GM23338 (cell line): ENCODE measurements around the gene LPCAT4. TPM values are rescaled to one million over a fixed set of nuclear protein-coding genes. Genes with fewer than 3 reads are reported as not detected.

Experiments
- ATAC-seq: fragments of 200-7000 bp; cut with Tn5 transposase; 3 replicates; pipeline ENCODE4 v1.9.1; 2020
- DNase-seq: peaks from one replicate; pipeline ENCODE4 v3.0.0-alpha.2; 2015; ENCODE audit warnings: low spot score
- H2AFZ ChIP-seq: fragments of 200-600 bp; sonication (generic); 2 replicates; pipeline ENCODE4 v1.8.0; 2016; ENCODE audit warnings: antibody characterized with exemption, mild to moderate bottlenecking, moderate library complexity
- H3F3A ChIP-seq: fragments of 200-600 bp; sonication (generic); replicated peaks from 2 replicates; pipeline ENCODE4 v1.8.0; 2017; ENCODE audit warnings: antibody characterized with exemption, mixed run types, low read depth
- H3K27ac ChIP-seq: fragments of 200-600 bp; sonication (generic); 2 replicates; pipeline ENCODE4 v1.6.1; 2016; ENCODE audit warnings: low read depth
- H3K27me3 ChIP-seq: fragments of 200-600 bp; sonication (generic); 2 replicates; pipeline ENCODE4 v1.8.0; 2016; ENCODE audit warnings: mild to moderate bottlenecking, mixed run types, moderate library complexity; ENCODE audit not compliant: insufficient read depth
- H3K36me3 ChIP-seq: fragments of 200-600 bp; sonication (generic); 2 replicates; pipeline ENCODE4 v1.8.0; 2016; ENCODE audit warnings: mild to moderate bottlenecking; ENCODE audit not compliant: insufficient read depth
- H3K4me1 ChIP-seq: fragments of 200-600 bp; sonication (generic); 2 replicates; pipeline ENCODE4 v1.8.0; 2016; ENCODE audit warnings: mild to moderate bottlenecking, moderate library complexity; ENCODE audit not compliant: insufficient read depth
- H3K4me2 ChIP-seq: fragments of 200-600 bp; sonication (generic); 2 replicates; pipeline ENCODE4 v1.7.1; 2017; ENCODE audit warnings: mixed run types
- H3K4me3 ChIP-seq: fragments of 200-600 bp; sonication (generic); 2 replicates; pipeline ENCODE4 v1.6.1; 2016; ENCODE audit warnings: mixed run types
- H3K79me2 ChIP-seq: fragments of 200-600 bp; sonication (generic); replicated peaks from 2 replicates; pipeline ENCODE4 v1.8.0; 2017; ENCODE audit warnings: mild to moderate bottlenecking; ENCODE audit not compliant: insufficient read depth
- H3K9me2 ChIP-seq: fragments of 200-600 bp; sonication (generic); 2 replicates; pipeline ENCODE4 v1.8.0; 2017; ENCODE audit not compliant: insufficient read depth
- H4K20me1 ChIP-seq: fragments of 200-600 bp; sonication (generic); replicated peaks from 2 replicates; pipeline ENCODE4 v1.8.0; 2017; ENCODE audit warnings: mild to moderate bottlenecking; ENCODE audit not compliant: insufficient read depth
- H3K27ac Mint-ChIP-seq: 2 replicates; pipeline ENCODE4 v1.8.0; 2020; ENCODE audit warnings: inconsistent platforms, mild to moderate bottlenecking, moderate library complexity, mixed read lengths
- H3K27me3 Mint-ChIP-seq: 3 replicates; pipeline ENCODE4 v1.8.0; 2022; ENCODE audit warnings: low read depth, mild to moderate bottlenecking, moderate library complexity, mixed read lengths, inconsistent platforms; ENCODE audit not compliant: insufficient read depth, poor library complexity
- H3K36me3 Mint-ChIP-seq: 3 replicates; pipeline ENCODE4 v1.8.0; 2021; ENCODE audit warnings: low read depth, mild to moderate bottlenecking, inconsistent platforms, moderate library complexity, mixed read lengths
- H3K4me1 Mint-ChIP-seq: 3 replicates; pipeline ENCODE4 v1.8.0; 2020; ENCODE audit warnings: mild to moderate bottlenecking, inconsistent platforms, mixed read lengths
- H3K4me3 Mint-ChIP-seq: 3 replicates; pipeline ENCODE4 v1.8.0; 2021; ENCODE audit warnings: moderate library complexity, mild to moderate bottlenecking, inconsistent platforms, mixed read lengths
- H3K9me3 Mint-ChIP-seq: 3 replicates; pipeline ENCODE4 v1.8.0; 2020; ENCODE audit warnings: moderate library complexity, mild to moderate bottlenecking, inconsistent platforms, mixed read lengths
- CREB1 ChIP-seq: fragments of 250-450 bp; sonication (Bioruptor Pico); IDR thresholded peaks from 2 replicates; pipeline ENCODE4 v1.5.0; 2020; ENCODE audit warnings: low read depth, mild to moderate bottlenecking, moderate library complexity
- ETS1 ChIP-seq: IDR thresholded peaks from 2 replicates; pipeline ENCODE4 v1.6.1; 2016; ENCODE audit warnings: antibody characterized with exemption
- EZH2 ChIP-seq: fragments of 200-600 bp; sonication (generic); IDR thresholded peaks from one replicate; pipeline ENCODE4 v1.8.0; 2017; ENCODE audit warnings: antibody characterized with exemption, mild to moderate bottlenecking, low read depth; ENCODE audit not compliant: unreplicated experiment
- EZH2phosphoT487 ChIP-seq: fragments of 200-600 bp; sonication (generic); IDR thresholded peaks from one replicate; pipeline ENCODE4 v1.8.1; 2018; ENCODE audit warnings: antibody characterized with exemption; ENCODE audit not compliant: unreplicated experiment
- JUNB ChIP-seq: IDR thresholded peaks from one replicate; pipeline ENCODE4 v1.6.1; 2016; ENCODE audit warnings: antibody characterized with exemption; ENCODE audit not compliant: unreplicated experiment
- NANOG ChIP-seq: IDR thresholded peaks from 2 replicates; pipeline ENCODE4 v1.6.1; 2016; ENCODE audit warnings: antibody characterized with exemption, borderline replicate concordance
- POLR2AphosphoS5 ChIP-seq: IDR thresholded peaks from 2 replicates; pipeline ENCODE4 v1.6.1; 2016; ENCODE audit warnings: antibody characterized with exemption, low read depth
- STAT1 ChIP-seq: IDR thresholded peaks from one replicate; pipeline ENCODE4 v1.6.1; 2016; ENCODE audit warnings: antibody characterized with exemption; ENCODE audit not compliant: unreplicated experiment
- ZNF114 ChIP-seq: fragments of 250-450 bp; sonication (Bioruptor Pico); IDR thresholded peaks from 2 replicates; pipeline ENCODE4 v1.5.0; 2020; ENCODE audit warnings: mild to moderate bottlenecking, moderate library complexity
- ZNF331 ChIP-seq: fragments of 250-450 bp; sonication (Bioruptor Pico); IDR thresholded peaks from 2 replicates; pipeline ENCODE4 v1.5.0; 2020; ENCODE audit warnings: low read depth, mild to moderate bottlenecking, moderate library complexity
- polyA plus RNA-seq: library from polyadenylated mRNA; unstranded; fragments of >200 nt; fragmentation: Nextera tagmentation; extraction: Ambion mirVana; gene quantifications from 2 replicates; pipeline ENCODE4 v1.2.1, GENCODE V29; 2016
- total RNA-seq: library from RNA; depleted of rRNA; stranded (reverse); fragments of >200 nt; shearing (Covaris generic); gene quantifications from 2 replicates; pipeline ENCODE4 v1.2.3, GENCODE V29; 2014
- TF ChIP-seq, protein P1 (sequence below), 2 experiments: fragments of 200-600 bp in 1 of 2; sonication (generic) in 1 of 2; conservative IDR thresholded peaks; 2 replicates each; pipeline versions ENCODE4 v1.5.1 to v1.6.1; 2016 to 2017; ENCODE audit warnings: antibody characterized with exemption in 2 of 2, low read depth in 2 of 2, mild to moderate bottlenecking in 2 of 2, moderate library complexity in 1 of 2
- TF ChIP-seq, protein P2 (sequence below): fragments of 250-450 bp; sonication (Bioruptor Pico); IDR thresholded peaks from 2 replicates; pipeline ENCODE4 v1.5.0; 2020; ENCODE audit warnings: mild to moderate bottlenecking, moderate library complexity

Gene LPCAT4
- total and polyA plus RNA-seq, 2 experiments from 2014 or later, result 36.8 to 49.1 TPM

DNA sequence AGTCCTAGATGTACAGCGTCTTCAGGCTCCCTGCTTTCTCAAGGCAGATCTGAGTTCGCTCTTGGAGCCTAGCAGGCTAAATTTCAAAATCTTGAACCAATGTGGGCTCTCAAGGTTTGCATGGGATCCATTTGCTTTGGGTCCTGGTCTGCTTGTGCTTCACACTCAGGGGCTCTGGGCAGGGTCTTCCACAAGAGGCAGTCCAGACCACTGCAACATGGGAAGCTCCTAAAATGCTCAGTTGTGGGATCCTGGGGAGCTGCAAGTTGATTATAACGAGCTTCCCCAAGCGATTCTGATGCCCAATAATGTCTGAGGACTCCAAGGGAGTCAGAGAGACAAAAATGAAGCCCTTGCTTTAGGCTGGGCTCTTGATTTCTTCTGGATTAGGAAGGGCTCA is 17.2 kb downstream of the LPCAT4 start:
- Mint-ChIP-seq H3K27ac (no peak overlapping the region), H3K27me3 (peaks cover 12% of the 10 kb centered on the region), H3K36me3 (peaks cover 9% of the 10 kb centered on the region), H3K9me3 (no peaks in the 10 kb centered on the region; the same call in 1 of the 3 replicates), H3K4me1 (peaks cover 18% of the 10 kb centered on the region), H3K4me3 (no peak overlapping the region)
- Histone ChIP-seq H3K4me2 (no peak overlapping the region), H3K27ac (no peak overlapping the region), H4K20me1 (no peaks in the 10 kb centered on the region), H3K79me2 (no peaks in the 10 kb centered on the region), H3F3A (no peaks in the 10 kb centered on the region), H3K27me3 (no peaks in the 10 kb centered on the region), H3K4me3 (no peak overlapping the region), H3K9me2 (no peaks in the 10 kb centered on the region), H3K36me3 (peaks cover 3% of the 10 kb centered on the region; the same call in 1 of the 2 replicates), H2AFZ (no peak overlapping the region), H3K4me1 (0 out of 2 replicates have a peak, but pooled peaks cover 4% of the 10 kb centered on the region)
- TF ChIP-seq EZH2phosphoT487 (no peak), POLR2AphosphoS5 (no peak), ZNF331 (no peak), EZH2 (no peak), CREB1 (CRISPR knock-in tag) (no peak), JUNB (no peak), ETS1 (no peak), NANOG (no peak), STAT1 (no peak), ZNF114 (CRISPR knock-in tag) (no peak)
- TF ChIP-seq, protein P1, sequence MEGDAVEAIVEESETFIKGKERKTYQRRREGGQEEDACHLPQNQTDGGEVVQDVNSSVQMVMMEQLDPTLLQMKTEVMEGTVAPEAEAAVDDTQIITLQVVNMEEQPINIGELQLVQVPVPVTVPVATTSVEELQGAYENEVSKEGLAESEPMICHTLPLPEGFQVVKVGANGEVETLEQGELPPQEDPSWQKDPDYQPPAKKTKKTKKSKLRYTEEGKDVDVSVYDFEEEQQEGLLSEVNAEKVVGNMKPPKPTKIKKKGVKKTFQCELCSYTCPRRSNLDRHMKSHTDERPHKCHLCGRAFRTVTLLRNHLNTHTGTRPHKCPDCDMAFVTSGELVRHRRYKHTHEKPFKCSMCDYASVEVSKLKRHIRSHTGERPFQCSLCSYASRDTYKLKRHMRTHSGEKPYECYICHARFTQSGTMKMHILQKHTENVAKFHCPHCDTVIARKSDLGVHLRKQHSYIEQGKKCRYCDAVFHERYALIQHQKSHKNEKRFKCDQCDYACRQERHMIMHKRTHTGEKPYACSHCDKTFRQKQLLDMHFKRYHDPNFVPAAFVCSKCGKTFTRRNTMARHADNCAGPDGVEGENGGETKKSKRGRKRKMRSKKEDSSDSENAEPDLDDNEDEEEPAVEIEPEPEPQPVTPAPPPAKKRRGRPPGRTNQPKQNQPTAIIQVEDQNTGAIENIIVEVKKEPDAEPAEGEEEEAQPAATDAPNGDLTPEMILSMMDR (conservative IDR thresholded peaks at IDR 0.05; ENCODE audit: low read depth in 2 of 2), result no peak
- TF ChIP-seq, protein P2, sequence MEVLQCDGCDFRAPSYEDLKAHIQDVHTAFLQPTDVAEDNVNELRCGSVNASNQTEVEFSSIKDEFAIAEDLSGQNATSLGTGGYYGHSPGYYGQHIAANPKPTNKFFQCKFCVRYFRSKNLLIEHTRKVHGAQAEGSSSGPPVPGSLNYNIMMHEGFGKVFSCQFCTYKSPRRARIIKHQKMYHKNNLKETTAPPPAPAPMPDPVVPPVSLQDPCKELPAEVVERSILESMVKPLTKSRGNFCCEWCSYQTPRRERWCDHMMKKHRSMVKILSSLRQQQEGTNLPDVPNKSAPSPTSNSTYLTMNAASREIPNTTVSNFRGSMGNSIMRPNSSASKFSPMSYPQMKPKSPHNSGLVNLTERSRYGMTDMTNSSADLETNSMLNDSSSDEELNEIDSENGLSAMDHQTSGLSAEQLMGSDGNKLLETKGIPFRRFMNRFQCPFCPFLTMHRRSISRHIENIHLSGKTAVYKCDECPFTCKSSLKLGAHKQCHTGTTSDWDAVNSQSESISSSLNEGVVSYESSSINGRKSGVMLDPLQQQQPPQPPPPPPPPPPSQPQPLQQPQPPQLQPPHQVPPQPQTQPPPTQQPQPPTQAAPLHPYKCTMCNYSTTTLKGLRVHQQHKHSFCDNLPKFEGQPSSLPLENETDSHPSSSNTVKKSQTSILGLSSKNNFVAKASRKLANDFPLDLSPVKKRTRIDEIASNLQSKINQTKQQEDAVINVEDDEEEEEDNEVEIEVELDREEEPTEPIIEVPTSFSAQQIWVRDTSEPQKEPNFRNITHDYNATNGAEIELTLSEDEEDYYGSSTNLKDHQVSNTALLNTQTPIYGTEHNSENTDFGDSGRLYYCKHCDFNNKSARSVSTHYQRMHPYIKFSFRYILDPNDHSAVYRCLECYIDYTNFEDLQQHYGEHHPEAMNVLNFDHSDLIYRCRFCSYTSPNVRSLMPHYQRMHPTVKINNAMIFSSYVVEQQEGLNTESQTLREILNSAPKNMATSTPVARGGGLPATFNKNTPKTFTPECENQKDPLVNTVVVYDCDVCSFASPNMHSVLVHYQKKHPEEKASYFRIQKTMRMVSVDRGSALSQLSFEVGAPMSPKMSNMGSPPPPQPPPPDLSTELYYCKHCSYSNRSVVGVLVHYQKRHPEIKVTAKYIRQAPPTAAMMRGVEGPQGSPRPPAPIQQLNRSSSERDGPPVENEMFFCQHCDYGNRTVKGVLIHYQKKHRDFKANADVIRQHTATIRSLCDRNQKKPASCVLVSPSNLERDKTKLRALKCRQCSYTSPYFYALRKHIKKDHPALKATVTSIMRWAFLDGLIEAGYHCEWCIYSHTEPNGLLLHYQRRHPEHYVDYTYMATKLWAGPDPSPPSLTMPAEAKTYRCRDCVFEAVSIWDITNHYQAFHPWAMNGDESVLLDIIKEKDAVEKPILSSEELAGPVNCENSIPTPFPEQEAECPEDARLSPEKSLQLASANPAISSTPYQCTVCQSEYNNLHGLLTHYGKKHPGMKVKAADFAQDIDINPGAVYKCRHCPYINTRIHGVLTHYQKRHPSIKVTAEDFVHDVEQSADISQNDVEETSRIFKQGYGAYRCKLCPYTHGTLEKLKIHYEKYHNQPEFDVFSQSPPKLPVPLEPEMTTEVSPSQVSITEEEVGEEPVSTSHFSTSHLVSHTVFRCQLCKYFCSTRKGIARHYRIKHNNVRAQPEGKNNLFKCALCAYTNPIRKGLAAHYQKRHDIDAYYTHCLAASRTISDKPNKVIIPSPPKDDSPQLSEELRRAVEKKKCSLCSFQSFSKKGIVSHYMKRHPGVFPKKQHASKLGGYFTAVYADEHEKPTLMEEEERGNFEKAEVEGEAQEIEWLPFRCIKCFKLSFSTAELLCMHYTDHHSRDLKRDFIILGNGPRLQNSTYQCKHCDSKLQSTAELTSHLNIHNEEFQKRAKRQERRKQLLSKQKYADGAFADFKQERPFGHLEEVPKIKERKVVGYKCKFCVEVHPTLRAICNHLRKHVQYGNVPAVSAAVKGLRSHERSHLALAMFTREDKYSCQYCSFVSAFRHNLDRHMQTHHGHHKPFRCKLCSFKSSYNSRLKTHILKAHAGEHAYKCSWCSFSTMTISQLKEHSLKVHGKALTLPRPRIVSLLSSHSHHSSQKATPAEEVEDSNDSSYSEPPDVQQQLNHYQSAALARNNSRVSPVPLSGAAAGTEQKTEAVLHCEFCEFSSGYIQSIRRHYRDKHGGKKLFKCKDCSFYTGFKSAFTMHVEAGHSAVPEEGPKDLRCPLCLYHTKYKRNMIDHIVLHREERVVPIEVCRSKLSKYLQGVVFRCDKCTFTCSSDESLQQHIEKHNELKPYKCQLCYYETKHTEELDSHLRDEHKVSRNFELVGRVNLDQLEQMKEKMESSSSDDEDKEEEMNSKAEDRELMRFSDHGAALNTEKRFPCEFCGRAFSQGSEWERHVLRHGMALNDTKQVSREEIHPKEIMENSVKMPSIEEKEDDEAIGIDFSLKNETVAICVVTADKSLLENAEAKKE, result no peak
- ATAC-seq (no peak), DNase-seq (no peak)
